ENCODE measurements around the gene IGSF21.

Gene IGSF21

DNA sequence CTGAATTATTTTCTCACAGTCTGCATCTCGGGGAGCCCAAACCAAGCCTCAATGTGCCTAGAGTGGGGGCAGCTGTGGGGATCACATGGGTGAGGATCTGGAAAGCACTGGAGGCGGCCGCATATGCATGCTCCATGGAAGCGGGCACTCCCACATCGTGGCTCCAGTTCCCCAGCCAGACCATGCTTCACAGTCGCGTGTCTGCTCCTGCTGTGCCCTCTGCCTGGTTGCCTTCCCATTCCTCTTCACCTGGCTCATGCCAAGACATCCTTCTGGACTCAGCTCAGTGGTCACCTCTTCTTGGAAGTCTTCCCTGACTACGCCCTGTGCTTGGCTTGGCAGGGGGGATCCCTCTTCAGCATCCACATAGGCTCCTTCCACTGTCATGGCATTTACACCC, 32.8 kb downstream of the IGSF21 start:
- Histone ChIP-seq H3K27me3 (ENCODE audit: insufficient read depth, insufficient read length) (no peaks in the 10 kb centered on the region), H3K9me3 (ENCODE audit: insufficient read depth, low read length) (no peaks in the 10 kb centered on the region), H3K36me3 (ENCODE audit: insufficient read depth, insufficient read length, low read length) (no peaks in the 10 kb centered on the region), H3K4me1 (ENCODE audit: insufficient read depth, insufficient read length) (peaks cover 5% of the 10 kb centered on the region), H3K9ac (ENCODE audit: insufficient read length, low read depth) (no peak overlapping the region), H3K4me3 (ENCODE audit: insufficient read length, low read depth) (no peak overlapping the region)
- TF ChIP-seq YY1 (IDR thresholded peaks at IDR 0.05; ENCODE audit: insufficient read depth, insufficient read length), result no peak
- TF ChIP-seq SUZ12 (IDR thresholded peaks at IDR 0.05; ENCODE audit: extremely low read depth, insufficient read depth, insufficient read length), result no peak
- no peak for TF ChIP-seq ZNF274 (IDR thresholded peaks at IDR 0.05; ENCODE audit: low read depth, low read length)
- DNase-seq (ENCODE audit: low read depth, low spot score), result no peak

DNA sequence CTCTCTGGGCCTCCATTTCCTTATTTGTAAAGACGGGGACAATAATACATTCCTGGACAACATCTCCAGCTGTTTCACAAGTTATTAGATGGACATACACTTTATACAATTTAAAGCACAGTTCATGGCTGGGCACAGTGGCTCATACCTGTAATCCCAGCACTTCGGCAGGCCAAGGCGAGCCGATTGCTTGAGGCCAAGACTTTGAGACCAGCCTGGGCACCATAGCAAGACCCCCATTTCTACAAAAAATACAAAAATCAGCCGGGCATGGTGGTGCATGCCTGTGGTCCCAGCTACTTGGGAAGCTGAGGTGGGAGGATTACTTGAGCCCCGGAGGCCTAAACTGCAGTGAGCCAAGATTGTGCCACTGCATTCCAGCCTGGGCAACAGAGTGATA, 34.1 kb downstream of the IGSF21 start:
- Histone ChIP-seq H3K9ac (ENCODE audit: insufficient read length, low read depth) (no peak overlapping the region), H3K9me3 (ENCODE audit: insufficient read depth, low read length) (no peaks in the 10 kb centered on the region), H3K36me3 (ENCODE audit: insufficient read depth, insufficient read length, low read length) (no peaks in the 10 kb centered on the region), H3K27me3 (ENCODE audit: insufficient read depth, insufficient read length) (no peaks in the 10 kb centered on the region), H3K4me1 (ENCODE audit: insufficient read depth, insufficient read length) (peaks cover 5% of the 10 kb centered on the region), H3K4me3 (ENCODE audit: insufficient read length, low read depth) (no peak overlapping the region)
- DNase-seq (ENCODE audit: low read depth, low spot score), result no peak
- TF ChIP-seq YY1 (IDR thresholded peaks at IDR 0.05; ENCODE audit: insufficient read depth, insufficient read length) (no peak), SUZ12 (IDR thresholded peaks at IDR 0.05; ENCODE audit: extremely low read depth, insufficient read depth, insufficient read length) (no peak), ZNF274 (IDR thresholded peaks at IDR 0.05; ENCODE audit: low read depth, low read length) (no peak)

DNA sequence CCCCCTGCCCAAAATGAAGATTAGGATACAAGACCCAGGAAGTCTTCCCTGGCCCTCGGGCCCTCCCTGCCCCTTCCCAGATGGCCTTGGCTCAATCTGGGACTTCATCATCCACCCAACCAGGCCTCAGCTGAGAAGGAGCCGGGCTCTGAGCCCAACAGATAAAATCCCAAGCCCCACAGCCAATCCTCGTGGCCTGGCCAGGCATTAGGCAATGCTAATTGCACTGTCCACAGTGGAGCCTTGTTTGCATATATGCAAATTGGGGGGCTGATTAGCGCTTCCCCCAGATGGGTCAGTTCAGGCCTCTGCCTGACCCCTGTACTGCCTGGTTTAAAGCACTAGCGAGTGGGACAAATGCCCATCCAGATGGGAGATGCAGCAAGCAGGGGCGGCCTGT, 34.9 kb downstream of the IGSF21 start:
- no peak for DNase-seq (ENCODE audit: low read depth, low spot score)
- no peak for TF ChIP-seq ZNF274 (IDR thresholded peaks at IDR 0.05; ENCODE audit: low read depth, low read length)
- no peak for TF ChIP-seq YY1 (IDR thresholded peaks at IDR 0.05; ENCODE audit: insufficient read depth, insufficient read length)
- TF ChIP-seq SUZ12 (IDR thresholded peaks at IDR 0.05; ENCODE audit: extremely low read depth, insufficient read depth, insufficient read length), result no peak
- no peaks in the 10 kb centered on the region for H3K9me3 ChIP-seq (ENCODE audit: insufficient read depth, low read length)
- H3K27me3 ChIP-seq (ENCODE audit: insufficient read depth, insufficient read length), result no peaks in the 10 kb centered on the region
- H3K36me3 ChIP-seq (ENCODE audit: insufficient read depth, insufficient read length, low read length), result no peaks in the 10 kb centered on the region
- H3K4me1 ChIP-seq (ENCODE audit: insufficient read depth, insufficient read length), result peaks cover 5% of the 10 kb centered on the region
- no peak overlapping the region for H3K9ac ChIP-seq (ENCODE audit: insufficient read length, low read depth)
- no peak overlapping the region for H3K4me3 ChIP-seq (ENCODE audit: insufficient read length, low read depth)

DNA sequence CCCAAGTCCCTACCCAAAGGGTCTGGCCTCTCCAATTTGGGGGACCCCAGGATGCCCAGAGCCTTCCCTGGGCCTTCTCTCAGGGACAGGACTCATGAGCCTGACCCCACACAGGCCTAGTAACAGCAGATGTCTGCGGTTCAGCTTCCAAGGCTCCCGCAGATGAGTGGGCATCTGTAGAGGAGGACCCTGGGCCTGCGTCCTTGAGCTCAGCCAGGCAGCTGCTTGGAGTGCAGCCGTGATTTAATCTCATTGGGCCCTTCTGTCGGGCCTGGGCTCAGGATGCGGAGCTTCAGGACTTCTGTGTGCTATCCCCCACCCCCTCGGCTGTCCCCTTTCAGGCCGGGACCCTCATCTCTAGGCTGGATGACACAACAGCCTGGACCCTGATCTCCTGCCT, 35.4 kb downstream of the IGSF21 start:
- Histone ChIP-seq H3K4me3 (ENCODE audit: insufficient read length, low read depth) (no peak overlapping the region), H3K4me1 (ENCODE audit: insufficient read depth, insufficient read length) (peaks cover 5% of the 10 kb centered on the region), H3K36me3 (ENCODE audit: insufficient read depth, insufficient read length, low read length) (no peaks in the 10 kb centered on the region), H3K27me3 (ENCODE audit: insufficient read depth, insufficient read length) (no peaks in the 10 kb centered on the region), H3K9me3 (ENCODE audit: insufficient read depth, low read length) (no peaks in the 10 kb centered on the region), H3K9ac (ENCODE audit: insufficient read length, low read depth) (no peak overlapping the region)
- DNase-seq (ENCODE audit: low read depth, low spot score), result no peak
- TF ChIP-seq SUZ12 (IDR thresholded peaks at IDR 0.05; ENCODE audit: extremely low read depth, insufficient read depth, insufficient read length), result no peak
- no peak for TF ChIP-seq ZNF274 (IDR thresholded peaks at IDR 0.05; ENCODE audit: low read depth, low read length)
- no peak for TF ChIP-seq YY1 (IDR thresholded peaks at IDR 0.05; ENCODE audit: insufficient read depth, insufficient read length)

DNA sequence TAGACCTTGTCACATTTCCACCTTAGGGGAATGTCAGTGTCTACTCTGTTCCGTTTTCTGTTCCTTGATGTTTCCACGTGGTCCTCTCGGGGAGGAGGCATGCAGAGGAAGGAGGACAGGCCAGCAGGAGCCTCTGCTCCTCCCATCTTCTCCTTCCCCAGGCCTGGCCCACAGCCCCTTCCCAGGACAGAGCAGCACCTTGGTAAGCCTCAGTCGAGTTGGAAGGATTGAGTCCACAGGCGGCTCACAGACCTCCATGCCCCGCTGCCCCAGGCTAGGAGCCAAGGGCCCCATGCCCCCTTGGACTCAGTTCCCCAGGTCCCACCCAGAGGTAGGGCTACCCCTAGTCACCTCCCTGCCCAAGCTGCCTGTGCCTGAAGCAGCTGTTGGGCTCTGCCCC, 36.5 kb downstream of the IGSF21 start:
- no peaks in the 10 kb centered on the region for H3K27me3 ChIP-seq (ENCODE audit: insufficient read depth, insufficient read length)
- no peak overlapping the region for H3K9ac ChIP-seq (ENCODE audit: insufficient read length, low read depth)
- peaks cover 2% of the 10 kb centered on the region for H3K4me1 ChIP-seq (ENCODE audit: insufficient read depth, insufficient read length)
- no peaks in the 10 kb centered on the region for H3K36me3 ChIP-seq (ENCODE audit: insufficient read depth, insufficient read length, low read length)
- TF ChIP-seq SUZ12 (IDR thresholded peaks at IDR 0.05; ENCODE audit: extremely low read depth, insufficient read depth, insufficient read length), result no peak
- DNase-seq (ENCODE audit: low read depth, low spot score), result no peak
- H3K4me3 ChIP-seq (ENCODE audit: insufficient read length, low read depth), result no peak overlapping the region
- H3K9me3 ChIP-seq (ENCODE audit: insufficient read depth, low read length), result no peaks in the 10 kb centered on the region

DNA sequence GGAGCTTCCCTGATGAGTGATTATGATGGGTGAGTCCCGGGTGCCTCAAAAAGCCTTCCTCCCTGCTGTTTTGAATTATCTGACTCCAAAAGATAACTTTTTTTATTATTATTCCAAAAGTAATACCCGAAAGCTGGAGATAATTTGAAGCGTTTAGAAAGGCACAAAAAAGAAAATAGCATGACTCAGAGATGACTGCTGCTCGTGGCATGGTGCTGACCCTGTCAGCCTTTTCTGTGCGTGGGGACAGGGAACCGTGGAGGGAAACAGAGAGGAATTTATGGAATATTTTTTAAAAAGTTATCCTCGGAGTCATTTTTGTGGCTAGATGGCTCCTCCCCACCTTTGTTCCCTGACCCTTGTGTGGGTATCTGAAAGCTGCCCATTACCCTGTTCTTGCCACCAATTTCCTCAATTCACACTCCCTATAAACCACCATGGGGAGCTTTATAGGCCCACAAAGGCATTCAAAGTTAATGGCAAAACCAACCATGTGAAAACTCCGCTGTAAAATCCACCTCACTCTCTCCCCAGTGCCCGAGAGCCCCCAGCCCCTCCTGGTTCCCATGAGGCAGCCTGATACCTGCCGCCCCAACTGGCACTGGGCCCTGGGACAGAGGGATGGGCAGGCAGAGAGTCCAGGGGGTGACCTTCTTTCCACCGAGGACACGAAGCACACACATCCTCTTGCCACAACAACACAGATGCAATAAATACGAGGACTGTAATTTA, 37.5 kb downstream of the IGSF21 start:
- Histone ChIP-seq H3K9me3 (ENCODE audit: insufficient read depth, low read length) (no peaks in the 10 kb centered on the region), H3K4me1 (ENCODE audit: insufficient read depth, insufficient read length) (peaks cover 2% of the 10 kb centered on the region), H3K9ac (ENCODE audit: insufficient read length, low read depth) (no peak overlapping the region), H3K27me3 (ENCODE audit: insufficient read depth, insufficient read length) (no peaks in the 10 kb centered on the region), H3K36me3 (ENCODE audit: insufficient read depth, insufficient read length, low read length) (no peaks in the 10 kb centered on the region), H3K4me3 (ENCODE audit: insufficient read length, low read depth) (no peak overlapping the region)
- DNase-seq (ENCODE audit: low read depth, low spot score), result no peak
- TF ChIP-seq YY1 (IDR thresholded peaks at IDR 0.05; ENCODE audit: insufficient read depth, insufficient read length), result no peak
- no peak for TF ChIP-seq SUZ12 (IDR thresholded peaks at IDR 0.05; ENCODE audit: extremely low read depth, insufficient read depth, insufficient read length)
- TF ChIP-seq ZNF274 (IDR thresholded peaks at IDR 0.05; ENCODE audit: low read depth, low read length), result no peak

DNA sequence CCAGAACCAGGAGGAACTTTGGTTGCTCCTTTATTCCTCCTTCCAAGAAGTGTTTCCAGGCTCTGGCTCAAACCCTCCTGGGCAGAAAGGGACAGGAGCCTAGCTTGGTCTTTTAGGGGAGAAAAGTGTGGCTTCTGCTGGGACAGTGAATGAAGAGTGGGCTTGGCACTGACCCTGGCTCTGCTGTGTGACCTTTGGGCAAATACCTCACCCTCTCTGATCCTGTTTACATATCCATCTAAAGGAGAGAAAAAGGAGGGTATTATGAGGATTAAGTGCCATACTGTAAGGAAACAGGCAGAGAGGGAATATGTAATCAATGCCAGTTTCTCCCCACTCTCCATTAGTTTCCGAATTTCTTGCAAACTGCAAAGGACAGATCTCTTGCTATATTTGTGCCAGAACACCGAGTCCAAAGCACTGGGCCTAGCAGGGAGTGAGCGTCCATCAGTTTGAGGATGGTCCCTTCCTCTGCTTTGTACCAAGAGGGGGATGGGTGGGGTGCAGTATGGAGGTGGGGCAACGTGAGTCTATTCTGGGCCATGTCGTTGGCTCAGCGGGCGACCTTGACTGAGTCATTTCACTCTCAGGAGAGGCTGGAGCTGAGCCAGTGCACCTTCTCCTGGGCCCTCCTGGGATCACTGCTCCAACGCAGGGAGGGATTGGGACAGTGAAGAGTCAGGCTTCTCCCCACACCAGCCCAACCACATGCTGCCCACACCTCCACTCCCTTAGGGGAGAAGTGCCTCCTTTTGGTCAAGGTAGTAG, 38.4 kb downstream of the IGSF21 start:
- Histone ChIP-seq H3K4me1 (ENCODE audit: insufficient read depth, insufficient read length) (peaks cover 2% of the 10 kb centered on the region), H3K27me3 (ENCODE audit: insufficient read depth, insufficient read length) (no peaks in the 10 kb centered on the region), H3K9me3 (ENCODE audit: insufficient read depth, low read length) (no peaks in the 10 kb centered on the region), H3K4me3 (ENCODE audit: insufficient read length, low read depth) (no peak overlapping the region), H3K9ac (ENCODE audit: insufficient read length, low read depth) (no peak overlapping the region), H3K36me3 (ENCODE audit: insufficient read depth, insufficient read length, low read length) (no peaks in the 10 kb centered on the region)
- TF ChIP-seq YY1 (IDR thresholded peaks at IDR 0.05; ENCODE audit: insufficient read depth, insufficient read length), result no peak
- no peak for DNase-seq (ENCODE audit: low read depth, low spot score)
